NCI-H128 (cell line): ENCODE data around the gene ST7.
"Not testable (repeated sequence)": the region's sequence is repeated elsewhere in the genome, so short reads cannot be mapped to it uniquely, and the experiment has no call there.

Experiments used
- DNase-seq: peaks from one replicate; lab custom pipeline; 2025; ENCODE audit not compliant: unreplicated experiment; lab: John Stamatoyannopoulos, UW

ST7 gene

DNA sequence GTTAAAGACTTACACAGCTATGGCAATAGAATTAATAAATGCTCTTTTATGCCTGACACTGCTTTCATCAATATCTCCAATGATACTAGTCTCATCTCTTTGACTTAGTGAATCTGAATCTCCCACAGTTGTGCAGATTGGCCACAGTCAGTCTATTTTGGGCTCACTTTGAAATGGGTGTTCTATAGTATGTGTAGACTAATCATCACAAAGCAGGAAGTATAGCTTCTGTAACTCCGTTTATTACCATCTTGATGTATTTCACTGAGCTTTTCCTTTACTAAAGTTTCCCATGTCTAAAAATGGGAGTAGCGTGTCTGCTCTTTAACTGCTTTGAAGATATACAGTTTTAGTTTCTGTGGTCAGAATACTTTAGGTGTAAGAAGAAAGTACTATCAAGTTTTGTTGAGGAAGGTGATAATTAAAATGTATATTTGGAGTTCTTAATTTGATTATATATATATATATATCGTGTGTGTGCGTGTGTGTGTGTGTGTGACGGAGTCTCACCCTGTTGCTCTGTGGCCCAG, 70.1 kb downstream of the ST7 start:
- DNase-seq = no peak

- DNase-seq = no peak
Observed at GRCh38 chr7:117024811-117025210, 71.5 kb downstream of the ST7 start.

GRCh38 chr7:117025891-117026290, 72.6 kb downstream of the ST7 start:
- no peak for DNase-seq

DNA sequence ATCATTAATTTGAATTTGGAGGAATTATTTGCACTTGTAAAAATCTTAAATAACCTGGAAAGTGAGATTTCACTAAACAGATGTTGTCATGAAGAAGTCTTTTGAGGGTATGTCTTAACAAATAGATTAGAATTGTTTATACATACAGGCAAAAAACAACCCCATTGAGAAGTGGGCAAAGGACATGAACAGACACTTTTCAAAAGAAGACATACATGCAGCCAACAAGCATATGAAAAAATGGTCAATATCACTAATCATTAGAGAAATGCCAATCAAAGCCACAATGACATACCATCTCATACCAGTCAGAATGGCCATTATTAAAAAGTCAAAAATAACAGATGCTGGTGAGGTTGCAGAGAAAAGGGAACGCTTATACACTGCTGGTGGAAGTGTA, 77.0 kb downstream of the ST7 start:
- DNase-seq = not testable (repeated sequence)

- not testable (repeated sequence) for DNase-seq
Observed at GRCh38 chr7:117030793-117031192, 77.5 kb downstream of the ST7 start.

DNA sequence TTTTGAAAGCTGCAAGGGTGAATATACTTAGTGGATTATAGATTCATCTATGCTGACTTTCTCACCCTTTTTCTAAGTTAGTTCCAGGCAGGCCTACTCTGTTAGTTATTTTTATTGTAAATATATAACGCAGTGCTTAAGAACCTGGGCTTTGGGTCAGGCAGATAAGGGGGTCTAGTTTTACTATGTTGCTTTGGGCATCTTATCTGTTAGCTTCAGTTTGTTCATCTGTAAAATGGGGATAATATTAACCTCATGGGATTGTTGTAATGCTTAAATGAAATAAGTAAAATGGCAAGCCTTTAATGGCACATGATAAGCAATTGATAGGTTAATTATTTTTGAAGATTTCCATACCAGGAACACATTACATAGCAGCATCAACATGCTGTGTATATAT, 79.5 kb downstream of the ST7 start:
- DNase-seq = no peak

DNA sequence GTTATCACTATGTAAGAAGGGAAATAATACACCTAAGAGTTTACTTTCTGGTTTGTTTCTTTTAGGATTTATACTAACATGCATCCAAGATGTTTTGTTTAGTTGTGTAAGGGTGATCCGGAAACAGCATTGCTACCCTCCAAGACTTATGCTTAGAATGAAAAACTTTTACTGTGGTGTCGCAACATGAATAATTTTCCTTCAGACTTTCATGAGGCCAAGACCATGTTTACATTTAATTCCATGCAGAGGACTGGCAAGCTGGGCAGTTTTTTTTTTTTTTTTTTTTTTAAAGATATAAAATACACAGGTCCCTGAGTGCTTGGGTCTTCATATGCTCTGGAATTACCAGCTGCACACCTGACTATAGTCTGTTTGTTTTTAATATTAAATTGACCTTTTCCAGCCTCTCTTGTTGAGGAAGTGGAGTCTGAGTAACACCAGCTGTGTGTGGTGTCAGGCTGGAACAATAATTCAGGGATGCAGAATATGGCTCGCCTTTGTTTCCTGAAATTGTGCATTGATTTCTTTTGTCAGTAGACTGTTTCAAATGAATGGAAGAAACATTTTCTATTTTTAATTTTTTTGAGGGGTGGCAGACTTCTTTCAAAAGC, 81.7 kb downstream of the ST7 start:
- DNase-seq = no peak

GRCh38 chr7:117035465-117035862, 82.2 kb downstream of the ST7 start:
- no peak for DNase-seq

GRCh38 chr7:117036053-117036669, 82.9 kb downstream of the ST7 start:
- no peak for DNase-seq

- no peak for DNase-seq
Observed at GRCh38 chr7:117036836-117037235, 83.5 kb downstream of the ST7 start.

GRCh38 chr7:117038408-117038807, 85.1 kb downstream of the ST7 start:
- DNase-seq = no peak

GRCh38 chr7:117041007-117041406, 87.7 kb downstream of the ST7 start:
- DNase-seq = no peak

DNA sequence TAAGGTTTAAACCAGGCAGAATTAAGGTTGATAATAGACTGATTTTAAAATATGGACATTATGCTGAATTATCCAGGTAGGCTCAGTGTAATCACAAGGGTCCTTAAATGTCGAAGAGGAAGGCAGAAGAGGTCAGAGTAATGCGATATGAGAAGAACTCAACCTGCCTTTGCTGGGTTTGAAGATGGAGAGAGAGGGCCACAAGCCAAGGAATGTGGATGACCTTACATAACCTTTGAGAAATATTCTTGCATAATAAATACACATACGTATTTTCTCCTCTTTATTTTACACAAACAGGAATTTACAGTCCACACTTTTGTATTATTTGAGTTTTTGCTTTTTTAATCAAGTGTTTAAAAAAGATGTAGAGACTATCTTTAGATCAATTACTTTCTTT, 88.5 kb downstream of the ST7 start:
- DNase-seq = no peak

DNA sequence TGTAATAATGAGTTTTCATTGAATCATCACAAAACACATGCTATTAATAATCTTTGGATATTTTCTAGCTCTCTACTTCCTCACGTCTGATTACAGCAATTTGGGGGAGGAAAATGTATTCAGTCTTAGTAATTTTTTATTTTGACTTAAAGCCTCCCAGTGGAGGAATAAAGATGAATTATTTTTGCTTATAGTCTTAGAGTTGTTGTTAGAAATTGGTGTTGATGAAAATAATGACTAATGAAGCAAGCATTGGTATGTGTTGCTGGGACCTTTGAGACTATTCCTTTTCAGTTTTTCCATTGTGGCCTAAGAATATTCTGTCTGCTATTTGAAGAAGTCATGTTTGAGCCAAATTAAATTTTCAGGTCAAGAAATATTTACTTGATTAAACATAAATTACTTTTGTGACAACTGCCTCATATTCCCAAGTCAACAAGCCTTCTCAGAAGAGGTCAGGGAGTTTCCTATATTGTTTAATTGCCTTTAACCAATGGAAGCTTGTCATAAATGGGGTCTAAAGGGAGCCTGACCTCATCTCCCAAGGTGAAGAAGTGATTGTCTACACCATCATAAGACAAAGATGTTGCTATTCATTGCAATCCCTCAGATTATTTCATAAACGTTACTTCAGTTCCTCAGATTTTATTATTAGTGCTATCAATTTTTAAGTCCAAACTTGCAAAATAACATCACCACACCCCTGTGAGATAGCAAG, 90.0 kb downstream of the ST7 start:
- DNase-seq = no peak

DNA sequence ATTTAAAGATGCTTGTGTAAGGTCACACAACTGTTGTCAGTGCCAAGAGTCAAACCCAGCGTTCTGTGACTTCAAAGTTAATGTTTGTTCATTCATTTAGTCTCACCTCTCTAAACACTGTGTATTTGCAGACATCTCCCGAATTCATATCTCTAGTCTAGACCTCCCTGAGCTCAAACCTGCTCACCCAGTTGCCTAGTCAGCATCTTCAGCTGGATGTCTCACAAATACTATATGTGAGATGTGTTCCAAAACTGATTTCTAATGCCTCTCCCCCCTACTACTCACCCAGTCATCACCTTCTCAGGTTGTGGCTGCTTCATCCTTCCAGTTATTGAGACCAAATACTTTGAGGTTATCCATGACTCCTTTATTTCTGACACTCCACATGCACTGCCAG, 91.4 kb downstream of the ST7 start:
- DNase-seq = no peak

DNA sequence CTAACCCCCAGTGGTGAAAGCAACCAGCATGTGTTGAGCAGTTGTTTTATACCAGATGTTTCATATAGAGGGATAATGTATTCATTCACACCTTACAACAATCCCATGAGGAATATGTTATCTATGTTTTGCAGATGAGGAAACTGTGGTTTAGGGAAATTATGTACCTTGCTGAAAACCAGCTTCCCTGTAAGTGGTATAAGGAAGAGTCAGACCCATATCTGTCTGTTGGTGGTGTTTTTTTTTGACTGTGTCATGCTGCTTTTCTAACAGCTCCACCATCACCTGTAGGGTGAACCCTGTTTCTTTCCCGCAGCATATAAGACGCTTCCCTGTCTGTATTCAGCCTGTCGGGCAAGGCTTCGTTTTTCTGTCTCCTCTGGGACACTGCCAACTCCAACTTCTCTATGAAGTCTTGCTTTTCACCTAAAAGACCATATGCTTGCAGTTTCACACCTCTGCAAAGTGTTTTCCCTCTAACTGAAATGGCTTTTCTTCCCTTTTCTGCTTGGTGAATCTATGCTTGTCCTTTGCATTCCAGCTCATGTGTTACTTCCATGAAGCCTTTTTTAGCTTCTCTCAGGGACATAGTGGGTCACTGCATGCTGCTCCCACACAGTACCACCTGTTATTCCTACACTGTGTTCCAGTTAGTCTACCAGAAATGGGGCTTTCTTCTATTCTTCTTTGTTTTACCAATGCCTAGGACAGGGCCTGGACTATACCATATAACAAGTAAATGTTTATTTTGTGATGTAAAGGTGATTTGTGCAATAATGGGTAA, 92.8 kb downstream of the ST7 start:
- DNase-seq = no peak

GRCh38 chr7:117047496-117047895, 94.2 kb downstream of the ST7 start:
- no peak for DNase-seq

DNA sequence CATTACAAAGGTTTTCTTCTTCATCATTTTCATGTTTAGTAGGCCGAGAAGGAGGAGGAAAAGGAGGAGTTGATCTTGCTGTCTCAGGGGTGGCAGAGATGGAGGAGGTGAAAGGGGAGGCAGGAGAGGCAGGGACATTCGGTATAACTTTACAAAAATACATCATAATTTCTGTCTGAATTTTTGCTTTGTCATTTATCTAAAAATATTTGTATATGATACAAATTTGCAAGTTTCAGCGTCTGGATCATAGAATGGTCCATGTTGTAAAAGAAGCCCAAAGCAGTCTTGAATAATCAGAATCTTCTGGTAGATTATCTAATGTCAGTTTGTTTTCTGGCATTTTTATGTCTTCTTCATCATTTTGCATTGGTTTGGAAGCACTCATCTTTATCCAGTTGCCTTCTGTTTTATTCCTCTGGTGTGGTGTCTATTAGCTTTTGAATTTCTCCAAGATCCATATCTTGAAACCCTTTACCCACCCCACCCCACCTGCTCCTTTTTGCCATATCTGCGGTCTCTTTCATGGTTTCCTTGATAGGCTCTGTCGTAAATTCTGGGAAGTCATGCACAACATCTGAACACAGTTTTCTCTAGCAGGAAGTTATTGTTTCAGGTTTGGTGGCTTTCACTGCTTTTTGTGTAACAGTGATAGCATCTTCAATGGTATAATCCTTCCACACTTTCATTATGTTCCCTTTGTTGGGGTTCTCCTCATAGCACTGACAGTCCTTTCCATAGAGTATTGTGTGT, 95.0 kb downstream of the ST7 start:
- DNase-seq = no peak

GRCh38 chr7:117048882-117049281, 95.6 kb downstream of the ST7 start:
- no peak for DNase-seq

- DNase-seq = no peak
Observed at GRCh38 chr7:117051808-117052207, 98.5 kb downstream of the ST7 start.

DNA sequence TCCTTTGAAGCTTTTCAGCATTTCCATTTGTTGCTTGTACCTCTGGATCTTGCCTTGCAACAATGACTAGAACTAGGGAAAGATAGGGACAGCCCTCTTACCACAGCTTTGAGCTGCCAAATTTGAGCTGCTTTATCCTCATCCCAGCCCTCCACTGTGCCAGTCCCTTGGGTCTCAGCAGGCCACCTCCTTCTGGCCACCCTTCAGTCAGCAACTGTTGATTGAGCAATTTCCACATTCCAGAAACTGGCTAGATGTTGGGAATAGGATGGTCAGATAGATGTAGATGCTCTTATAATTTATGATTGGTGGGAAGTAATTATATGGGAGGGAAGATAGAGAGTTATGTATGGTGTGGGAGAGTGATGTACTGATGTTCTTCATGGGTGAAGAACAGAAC, 100.1 kb downstream of the ST7 start:
- no peak for DNase-seq
